ENCODE results near the gene PDK2. TPM values are rescaled to one million over a fixed set of nuclear protein-coding genes. Genes with fewer than 3 reads are reported as not detected.

Gene PDK2
- total and polyA plus RNA-seq, 2 experiments from 2014 or later, result 12.0 to 15.9 TPM

GRCh38 chr17:50059759-50060273 lies 35.3 kb upstream of the PDK2 start:
- no peak overlapping the region for H3K4me3 ChIP-seq
- H2AFZ ChIP-seq, result no peak overlapping the region
- H3K9me3 Mint-ChIP-seq, result no peaks in the 10 kb centered on the region
- H3K27me3 Mint-ChIP-seq (ENCODE audit: insufficient read depth, low read depth, poor library complexity), result peaks cover 42% of the 10 kb centered on the region
- ATAC-seq, result no peak
- DNase-seq (ENCODE audit: low spot score), result no peak
- no peak overlapping the region for H3K27ac Mint-ChIP-seq
- H3F3A ChIP-seq (replicated peaks; ENCODE audit: low read depth), result peaks cover 5% of the 10 kb centered on the region
- no peaks in the 10 kb centered on the region for H3K79me2 ChIP-seq (replicated peaks; ENCODE audit: insufficient read depth)
- no peak overlapping the region for H3K4me2 ChIP-seq
- H4K20me1 ChIP-seq (replicated peaks; ENCODE audit: insufficient read depth), result no peaks in the 10 kb centered on the region
- no peak for TF ChIP-seq ZNF114 (CRISPR knock-in tag; IDR thresholded peaks at IDR 0.05)
- TF ChIP-seq STAT1 (IDR thresholded peaks at IDR 0.05; ENCODE audit: unreplicated experiment), result no peak
- TF ChIP-seq NANOG (IDR thresholded peaks at IDR 0.05; ENCODE audit: borderline replicate concordance), result no peak
- no peak for TF ChIP-seq CREB1 (CRISPR knock-in tag; IDR thresholded peaks at IDR 0.05; ENCODE audit: low read depth)
- TF ChIP-seq, protein P1, sequence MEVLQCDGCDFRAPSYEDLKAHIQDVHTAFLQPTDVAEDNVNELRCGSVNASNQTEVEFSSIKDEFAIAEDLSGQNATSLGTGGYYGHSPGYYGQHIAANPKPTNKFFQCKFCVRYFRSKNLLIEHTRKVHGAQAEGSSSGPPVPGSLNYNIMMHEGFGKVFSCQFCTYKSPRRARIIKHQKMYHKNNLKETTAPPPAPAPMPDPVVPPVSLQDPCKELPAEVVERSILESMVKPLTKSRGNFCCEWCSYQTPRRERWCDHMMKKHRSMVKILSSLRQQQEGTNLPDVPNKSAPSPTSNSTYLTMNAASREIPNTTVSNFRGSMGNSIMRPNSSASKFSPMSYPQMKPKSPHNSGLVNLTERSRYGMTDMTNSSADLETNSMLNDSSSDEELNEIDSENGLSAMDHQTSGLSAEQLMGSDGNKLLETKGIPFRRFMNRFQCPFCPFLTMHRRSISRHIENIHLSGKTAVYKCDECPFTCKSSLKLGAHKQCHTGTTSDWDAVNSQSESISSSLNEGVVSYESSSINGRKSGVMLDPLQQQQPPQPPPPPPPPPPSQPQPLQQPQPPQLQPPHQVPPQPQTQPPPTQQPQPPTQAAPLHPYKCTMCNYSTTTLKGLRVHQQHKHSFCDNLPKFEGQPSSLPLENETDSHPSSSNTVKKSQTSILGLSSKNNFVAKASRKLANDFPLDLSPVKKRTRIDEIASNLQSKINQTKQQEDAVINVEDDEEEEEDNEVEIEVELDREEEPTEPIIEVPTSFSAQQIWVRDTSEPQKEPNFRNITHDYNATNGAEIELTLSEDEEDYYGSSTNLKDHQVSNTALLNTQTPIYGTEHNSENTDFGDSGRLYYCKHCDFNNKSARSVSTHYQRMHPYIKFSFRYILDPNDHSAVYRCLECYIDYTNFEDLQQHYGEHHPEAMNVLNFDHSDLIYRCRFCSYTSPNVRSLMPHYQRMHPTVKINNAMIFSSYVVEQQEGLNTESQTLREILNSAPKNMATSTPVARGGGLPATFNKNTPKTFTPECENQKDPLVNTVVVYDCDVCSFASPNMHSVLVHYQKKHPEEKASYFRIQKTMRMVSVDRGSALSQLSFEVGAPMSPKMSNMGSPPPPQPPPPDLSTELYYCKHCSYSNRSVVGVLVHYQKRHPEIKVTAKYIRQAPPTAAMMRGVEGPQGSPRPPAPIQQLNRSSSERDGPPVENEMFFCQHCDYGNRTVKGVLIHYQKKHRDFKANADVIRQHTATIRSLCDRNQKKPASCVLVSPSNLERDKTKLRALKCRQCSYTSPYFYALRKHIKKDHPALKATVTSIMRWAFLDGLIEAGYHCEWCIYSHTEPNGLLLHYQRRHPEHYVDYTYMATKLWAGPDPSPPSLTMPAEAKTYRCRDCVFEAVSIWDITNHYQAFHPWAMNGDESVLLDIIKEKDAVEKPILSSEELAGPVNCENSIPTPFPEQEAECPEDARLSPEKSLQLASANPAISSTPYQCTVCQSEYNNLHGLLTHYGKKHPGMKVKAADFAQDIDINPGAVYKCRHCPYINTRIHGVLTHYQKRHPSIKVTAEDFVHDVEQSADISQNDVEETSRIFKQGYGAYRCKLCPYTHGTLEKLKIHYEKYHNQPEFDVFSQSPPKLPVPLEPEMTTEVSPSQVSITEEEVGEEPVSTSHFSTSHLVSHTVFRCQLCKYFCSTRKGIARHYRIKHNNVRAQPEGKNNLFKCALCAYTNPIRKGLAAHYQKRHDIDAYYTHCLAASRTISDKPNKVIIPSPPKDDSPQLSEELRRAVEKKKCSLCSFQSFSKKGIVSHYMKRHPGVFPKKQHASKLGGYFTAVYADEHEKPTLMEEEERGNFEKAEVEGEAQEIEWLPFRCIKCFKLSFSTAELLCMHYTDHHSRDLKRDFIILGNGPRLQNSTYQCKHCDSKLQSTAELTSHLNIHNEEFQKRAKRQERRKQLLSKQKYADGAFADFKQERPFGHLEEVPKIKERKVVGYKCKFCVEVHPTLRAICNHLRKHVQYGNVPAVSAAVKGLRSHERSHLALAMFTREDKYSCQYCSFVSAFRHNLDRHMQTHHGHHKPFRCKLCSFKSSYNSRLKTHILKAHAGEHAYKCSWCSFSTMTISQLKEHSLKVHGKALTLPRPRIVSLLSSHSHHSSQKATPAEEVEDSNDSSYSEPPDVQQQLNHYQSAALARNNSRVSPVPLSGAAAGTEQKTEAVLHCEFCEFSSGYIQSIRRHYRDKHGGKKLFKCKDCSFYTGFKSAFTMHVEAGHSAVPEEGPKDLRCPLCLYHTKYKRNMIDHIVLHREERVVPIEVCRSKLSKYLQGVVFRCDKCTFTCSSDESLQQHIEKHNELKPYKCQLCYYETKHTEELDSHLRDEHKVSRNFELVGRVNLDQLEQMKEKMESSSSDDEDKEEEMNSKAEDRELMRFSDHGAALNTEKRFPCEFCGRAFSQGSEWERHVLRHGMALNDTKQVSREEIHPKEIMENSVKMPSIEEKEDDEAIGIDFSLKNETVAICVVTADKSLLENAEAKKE (CRISPR knock-in tag; IDR thresholded peaks at IDR 0.05), result no peak
- TF ChIP-seq EZH2 (IDR thresholded peaks at IDR 0.05; ENCODE audit: low read depth, unreplicated experiment), result no peak
- TF ChIP-seq CTCF (conservative IDR thresholded peaks at IDR 0.05; ENCODE audit: low read depth in 2 of 2), result no peak
- TF ChIP-seq ZNF331 (CRISPR knock-in tag; IDR thresholded peaks at IDR 0.05; ENCODE audit: low read depth), result no peak
- TF ChIP-seq EZH2phosphoT487 (IDR thresholded peaks at IDR 0.05; ENCODE audit: unreplicated experiment), result no peak
- no peak for TF ChIP-seq REST (IDR thresholded peaks at IDR 0.05; ENCODE audit: unreplicated experiment)
- TF ChIP-seq, protein P2, sequence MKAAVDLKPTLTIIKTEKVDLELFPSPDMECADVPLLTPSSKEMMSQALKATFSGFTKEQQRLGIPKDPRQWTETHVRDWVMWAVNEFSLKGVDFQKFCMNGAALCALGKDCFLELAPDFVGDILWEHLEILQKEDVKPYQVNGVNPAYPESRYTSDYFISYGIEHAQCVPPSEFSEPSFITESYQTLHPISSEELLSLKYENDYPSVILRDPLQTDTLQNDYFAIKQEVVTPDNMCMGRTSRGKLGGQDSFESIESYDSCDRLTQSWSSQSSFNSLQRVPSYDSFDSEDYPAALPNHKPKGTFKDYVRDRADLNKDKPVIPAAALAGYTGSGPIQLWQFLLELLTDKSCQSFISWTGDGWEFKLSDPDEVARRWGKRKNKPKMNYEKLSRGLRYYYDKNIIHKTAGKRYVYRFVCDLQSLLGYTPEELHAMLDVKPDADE (IDR thresholded peaks at IDR 0.05), result no peak
- no peak for TF ChIP-seq POLR2AphosphoS5 (IDR thresholded peaks at IDR 0.05; ENCODE audit: low read depth)
- TF ChIP-seq JUNB (IDR thresholded peaks at IDR 0.05; ENCODE audit: unreplicated experiment), result no peak
- no peak overlapping the region for H3K27ac ChIP-seq (ENCODE audit: low read depth)
- H3K36me3 ChIP-seq (ENCODE audit: insufficient read depth), result no peaks in the 10 kb centered on the region
- H3K27me3 ChIP-seq (ENCODE audit: insufficient read depth), result peaks cover 19% of the 10 kb centered on the region
- H3K4me1 ChIP-seq (ENCODE audit: insufficient read depth), result peaks cover 6% of the 10 kb centered on the region; the same call in 1 of the 2 replicates
- H3K36me3 Mint-ChIP-seq (ENCODE audit: low read depth), result peaks cover 4% of the 10 kb centered on the region; the same call in 1 of the 3 replicates
- H3K9me2 ChIP-seq (ENCODE audit: insufficient read depth), result no peaks in the 10 kb centered on the region
- H3K4me3 Mint-ChIP-seq, result no peak overlapping the region
- H3K4me1 Mint-ChIP-seq, result peaks cover 29% of the 10 kb centered on the region
